NCI-H146 (cell line): ENCODE data around the gene SIX2.
A peak's percentile ranks its signal among the peaks of the same experiment; 100 is the strongest.

Experiments
- DNase-seq: peaks from one replicate; lab custom pipeline; 2025; lab: John Stamatoyannopoulos, UW

The SIX2 gene

GRCh38 chr2:45000921-45001868 lies 8.1 kb downstream of the SIX2 start:
- DNase-seq: no peak

GRCh38 chr2:45000341-45000901 lies 8.8 kb downstream of the SIX2 start:
- no peak for DNase-seq

- DNase-seq: no peak
Measured at GRCh38 chr2:44999540-44999939, 9.7 kb downstream of the SIX2 start.

- no peak for DNase-seq
Measured at GRCh38 chr2:44997963-44998362, 11.3 kb downstream of the SIX2 start.

DNA sequence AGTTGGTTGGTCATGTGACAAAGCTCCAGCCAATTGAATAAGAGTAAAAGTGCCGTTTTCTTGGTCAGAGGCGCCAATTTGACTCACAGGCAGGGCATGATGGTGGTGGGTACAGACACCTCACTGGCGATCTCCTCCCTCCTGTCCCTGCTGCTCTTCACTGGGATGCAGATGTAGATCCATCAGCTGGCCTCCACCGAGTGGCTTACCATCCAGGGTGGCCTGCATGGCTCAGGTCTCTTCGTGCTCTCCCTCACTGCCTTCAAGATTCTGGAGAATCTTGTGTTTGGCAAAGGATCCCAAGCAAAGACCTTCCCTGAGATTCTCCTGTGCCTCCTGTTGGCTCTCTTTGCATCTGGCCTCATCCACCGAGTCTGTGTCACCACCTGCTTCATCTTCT lies 12.9 kb downstream of the SIX2 start:
- peak; percentile 38 for DNase-seq

GRCh38 chr2:44994377-44994776 lies 14.9 kb downstream of the SIX2 start:
- no peak for DNase-seq

- DNase-seq: no peak
Measured at GRCh38 chr2:44989176-44989575, 20.1 kb downstream of the SIX2 start.

- no peak for DNase-seq
Measured at GRCh38 chr2:44983836-44984604, 25.2 kb downstream of the SIX2 start.

DNA sequence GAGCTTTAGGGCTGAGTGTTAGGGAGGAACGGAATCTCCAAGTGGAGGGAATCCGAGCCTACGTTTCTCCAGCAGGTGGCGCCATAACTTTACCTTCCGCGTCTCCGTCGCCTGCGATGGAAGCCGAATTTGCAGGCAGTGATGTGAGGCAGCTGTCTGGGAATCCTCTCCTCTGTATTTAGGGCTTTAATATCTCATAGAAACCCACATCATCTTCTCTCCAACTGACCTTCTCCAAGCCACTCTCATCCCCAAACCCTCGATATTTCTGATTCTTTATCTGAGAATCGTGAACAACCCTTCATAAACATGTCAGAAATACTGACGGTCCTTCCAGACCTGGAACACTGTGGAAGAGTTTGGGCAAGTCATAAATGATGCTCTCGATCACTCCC lies 27.5 kb downstream of the SIX2 start:
- DNase-seq: peak; percentile 74

DNA sequence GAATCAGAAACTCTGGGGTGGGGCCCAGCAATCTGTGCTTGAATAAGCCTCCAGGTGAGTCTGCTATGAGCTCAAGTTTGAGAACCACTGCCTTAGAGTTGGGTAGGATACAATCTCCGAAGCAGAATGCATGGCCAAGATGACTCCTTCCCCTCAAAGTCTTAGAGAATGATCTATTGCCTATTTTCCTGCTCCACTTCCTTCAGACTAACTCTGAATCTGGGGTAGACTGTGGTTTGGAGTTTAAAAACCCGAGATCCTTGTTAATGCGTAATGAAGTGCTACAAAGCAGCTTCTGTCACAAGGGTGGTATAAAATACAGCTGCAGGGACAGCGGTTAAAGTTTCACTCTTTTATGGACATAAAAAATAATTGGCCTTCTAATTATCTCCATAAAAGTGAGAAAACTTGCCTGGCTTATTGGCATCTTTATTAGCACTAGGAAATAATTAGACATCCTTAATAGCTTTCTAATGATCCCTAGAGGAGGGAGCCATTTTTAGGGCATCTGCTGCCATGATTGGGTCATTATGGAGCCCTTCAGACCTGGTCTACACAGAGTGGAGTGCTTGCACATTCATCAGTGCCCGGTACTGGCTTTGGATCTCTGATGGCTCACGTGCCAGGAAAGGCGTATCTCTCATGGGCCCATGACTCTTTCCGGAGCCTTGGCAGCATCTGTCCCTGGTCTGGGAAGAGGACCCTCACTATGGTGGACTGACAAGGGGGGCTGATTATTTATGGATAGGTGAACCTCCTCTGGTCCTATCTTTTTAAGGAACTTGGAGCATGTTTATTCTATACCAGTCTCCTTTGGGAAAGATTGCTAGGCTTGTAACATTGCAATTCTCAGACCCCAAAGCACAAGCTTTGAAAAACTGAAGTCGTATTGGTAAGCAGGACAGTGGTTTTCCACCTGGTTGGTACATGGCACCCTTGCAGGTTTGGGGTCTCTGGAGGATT lies 28.2 kb downstream of the SIX2 start:
- no peak for DNase-seq

GRCh38 chr2:44979581-44979980 lies 29.7 kb downstream of the SIX2 start:
- no peak for DNase-seq

DNA sequence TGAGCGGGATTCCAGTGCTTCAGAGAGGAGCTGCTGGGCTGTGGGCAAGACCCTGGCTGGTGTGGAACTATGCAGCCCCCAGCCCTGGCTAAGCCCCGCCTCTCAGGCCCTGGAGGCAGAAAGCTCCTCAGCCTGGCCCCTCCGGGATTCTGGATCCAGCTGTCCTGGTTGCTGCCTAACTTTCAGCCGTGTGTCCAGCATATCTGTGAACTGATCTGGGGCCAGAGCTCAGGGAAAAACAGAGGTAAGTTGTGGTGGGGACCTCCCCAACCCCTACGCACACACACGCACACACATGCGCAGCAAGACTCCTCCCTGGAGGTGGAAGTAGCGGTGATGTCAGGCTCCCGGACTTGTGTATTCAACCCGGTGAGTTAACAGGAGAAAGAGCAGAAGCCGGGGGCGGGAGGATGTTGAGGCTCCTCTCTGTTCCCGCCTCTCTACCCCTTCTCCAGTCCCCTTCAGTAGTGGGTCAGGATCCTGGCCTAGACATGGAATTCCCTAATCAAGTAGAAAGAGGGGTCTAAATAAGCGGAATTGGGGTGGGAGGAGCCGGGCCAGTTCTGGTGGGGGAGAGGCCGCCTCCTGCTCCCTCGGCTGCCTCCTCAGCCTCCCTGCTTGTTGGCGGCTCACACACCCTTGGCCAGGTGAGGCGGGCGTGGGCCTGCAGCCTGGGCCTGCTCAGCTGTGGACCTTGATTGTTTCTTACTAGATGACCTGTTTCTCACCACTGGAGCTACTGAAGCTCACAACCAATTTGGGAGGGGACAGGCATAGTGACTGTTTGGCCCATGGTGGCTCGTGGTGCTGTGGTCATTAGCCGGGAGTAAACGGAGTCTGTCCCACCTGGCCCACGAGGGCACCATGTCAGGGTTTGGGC lies 33.4 kb downstream of the SIX2 start:
- no peak for DNase-seq

GRCh38 chr2:44974064-44974715 lies 35.1 kb downstream of the SIX2 start:
- peak; percentile 84 for DNase-seq

GRCh38 chr2:44972771-44973535 lies 36.3 kb downstream of the SIX2 start:
- peak; percentile 87 for DNase-seq

DNA sequence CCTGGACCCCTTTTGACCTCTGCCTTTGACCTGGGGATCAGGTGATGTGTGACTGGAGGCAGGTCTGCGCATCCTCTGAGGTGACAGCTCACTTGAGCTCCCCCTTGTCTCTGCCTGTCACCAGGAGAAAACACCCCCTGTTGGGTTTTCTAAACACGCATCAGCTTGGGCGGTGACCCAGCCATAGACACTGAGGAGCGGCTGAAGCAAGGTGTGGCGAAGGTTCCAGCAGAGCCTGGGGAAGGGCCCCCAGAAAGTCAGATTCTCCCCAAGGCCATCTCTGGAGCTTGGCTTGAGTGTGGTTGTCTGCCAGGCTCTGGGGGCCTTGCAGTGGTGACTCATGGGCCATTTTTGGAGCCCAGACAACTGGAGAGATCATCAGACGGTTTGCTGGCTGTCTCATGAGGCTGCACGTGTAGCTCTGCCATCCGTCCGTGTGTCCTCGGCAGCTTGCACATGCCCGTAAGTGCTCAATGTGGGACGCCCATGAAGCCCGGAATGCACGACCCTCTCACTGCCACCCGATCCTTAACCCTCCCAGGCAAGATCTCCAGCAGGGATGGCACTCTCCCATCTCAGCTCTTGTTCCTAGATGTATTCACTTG lies 38.3 kb downstream of the SIX2 start:
- no peak for DNase-seq

GRCh38 chr2:44969936-44970335 lies 39.3 kb downstream of the SIX2 start:
- no peak for DNase-seq

DNA sequence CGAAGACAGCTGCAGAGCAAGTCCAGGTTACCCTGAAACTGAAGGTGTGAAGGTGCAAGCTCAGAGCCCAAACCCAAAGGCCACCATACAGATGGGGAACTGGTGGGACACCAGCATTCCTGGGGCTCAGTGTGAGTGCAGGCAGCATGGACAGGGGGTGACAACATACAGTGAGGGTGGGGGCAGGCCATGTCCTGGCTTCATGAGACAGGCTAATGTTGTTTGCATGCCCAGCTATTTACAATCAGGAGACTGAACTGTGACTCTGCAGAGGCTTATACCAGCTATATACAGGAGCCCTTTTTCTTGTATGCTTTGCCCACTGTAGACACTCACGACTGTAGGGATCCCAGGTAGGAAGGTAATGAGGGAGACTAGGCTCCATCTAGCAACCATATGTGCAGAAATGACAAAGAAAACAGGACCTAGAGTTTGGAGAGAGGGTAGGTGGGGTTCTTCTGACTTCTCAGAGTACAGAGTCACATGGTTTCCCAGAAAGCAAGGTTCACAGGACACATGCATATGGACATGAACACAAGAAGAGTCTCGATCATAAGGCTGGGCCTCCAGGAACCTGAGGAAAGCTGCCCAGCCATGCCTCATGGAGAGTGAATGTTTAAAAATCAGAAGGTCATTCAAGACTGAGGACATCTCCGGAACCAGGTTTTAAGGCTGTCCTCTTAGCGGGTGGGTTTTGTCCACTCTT lies 41.4 kb downstream of the SIX2 start:
- no peak for DNase-seq

DNA sequence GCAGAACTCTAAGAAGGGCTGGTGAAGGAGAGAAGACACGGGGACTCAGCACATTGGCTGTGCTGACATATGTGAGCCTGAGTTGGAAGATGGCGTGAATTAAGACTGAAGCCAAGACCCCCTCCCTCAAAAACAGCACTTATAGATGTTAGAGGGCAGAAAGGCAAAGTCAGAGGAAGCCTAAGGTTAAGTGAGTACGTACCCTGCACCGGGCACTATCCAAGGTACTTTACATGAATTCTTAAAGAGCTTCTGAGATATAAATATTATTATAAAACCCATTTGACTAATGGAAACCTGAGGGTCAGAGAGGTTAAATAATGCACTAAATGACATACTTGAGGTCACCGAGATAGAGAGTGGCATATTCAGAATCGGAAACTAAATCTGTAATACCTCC lies 42.2 kb downstream of the SIX2 start:
- no peak for DNase-seq
